ENCODE data around the gene FLYWCH1. TPM values are rescaled to one million over a fixed set of nuclear protein-coding genes. Genes with fewer than 3 reads are reported as not detected.

The FLYWCH1 gene
- total and polyA plus RNA-seq, 4 donors: 3.9 to 12.2 (median 7.8) TPM

- 91% methylated on average over 13 of the region's 13 CpGs for WGBS
- H3K36me3 ChIP-seq (ENCODE audit: control insufficient read depth in 4 of 4, insufficient read depth in 3 of 4, low read depth in 1 of 4, low read length in 3 of 4): no peaks in the 10 kb centered on the region
- H3K27me3 ChIP-seq (ENCODE audit: control insufficient read depth in 4 of 4, insufficient read depth in 4 of 4, low read length in 3 of 4): no peaks in the 10 kb centered on the region
- no peaks in the 10 kb centered on the region for H3K9me3 ChIP-seq (ENCODE audit: control insufficient read depth in 4 of 4, low read length in 3 of 4)
- TF ChIP-seq RXRA (IDR thresholded peaks at IDR 0.05): no peak
- no peak for TF ChIP-seq REST (IDR thresholded peaks at IDR 0.05)
- TF ChIP-seq YY1 (IDR thresholded peaks at IDR 0.05): no peak
- TF ChIP-seq MAX (IDR thresholded peaks at IDR 0.05): no peak
- TF ChIP-seq RAD21 (IDR thresholded peaks at IDR 0.05): no peak
- no peak for TF ChIP-seq CTCF (IDR thresholded peaks at IDR 0.05; ENCODE audit: low read depth, low read length, missing input control)
- TF ChIP-seq HNF4G (IDR thresholded peaks at IDR 0.05): no peak
- DNase-seq (ENCODE audit: low spot score): no peak
- no peaks in the 10 kb centered on the region for H3K4me1 ChIP-seq (ENCODE audit: control insufficient read depth in 4 of 4, insufficient read depth in 4 of 4, low read length in 3 of 4)
- no peak overlapping the region for H3K4me3 ChIP-seq (ENCODE audit: low read depth in 1 of 3, low read length in 3 of 3)
- no peak overlapping the region for H3K9ac ChIP-seq (ENCODE audit: low read depth in 1 of 2, low read length in 2 of 2)
- H3K27ac ChIP-seq (ENCODE audit: low read depth in 1 of 2, low read length in 2 of 2): no peak overlapping the region
These were observed 84.6 kb downstream of the FLYWCH1 start for GRCh38 chr16:2996298-2996697.

GRCh38 chr16:2999929-3000328 lies 88.2 kb downstream of the FLYWCH1 start:
- Histone ChIP-seq H3K27ac (ENCODE audit: low read depth in 1 of 2, low read length in 2 of 2) (no peak overlapping the region), H3K36me3 (ENCODE audit: control insufficient read depth in 4 of 4, insufficient read depth in 3 of 4, low read depth in 1 of 4, low read length in 3 of 4) (no peaks in the 10 kb centered on the region), H3K4me1 (ENCODE audit: control insufficient read depth in 4 of 4, insufficient read depth in 4 of 4, low read length in 3 of 4) (peaks cover 0 to 2% (median 0%) of the 10 kb centered on the region in 4 donors), H3K27me3 (ENCODE audit: control insufficient read depth in 4 of 4, insufficient read depth in 4 of 4, low read length in 3 of 4) (no peaks in the 10 kb centered on the region), H3K4me3 (ENCODE audit: low read depth in 1 of 3, low read length in 3 of 3) (no peak overlapping the region), H3K9me3 (ENCODE audit: control insufficient read depth in 4 of 4, low read length in 3 of 4) (no peaks in the 10 kb centered on the region), H3K9ac (ENCODE audit: low read depth in 1 of 2, low read length in 2 of 2) (no peak overlapping the region)
- no peak for DNase-seq (ENCODE audit: low spot score)
- WGBS: 88% methylated on average over 6 of the region's 6 CpGs
- TF ChIP-seq REST (IDR thresholded peaks at IDR 0.05): no peak
- TF ChIP-seq JUND (IDR thresholded peaks at IDR 0.05): no peak
- no peak for TF ChIP-seq HNF4G (IDR thresholded peaks at IDR 0.05)
- TF ChIP-seq FOXA2 (IDR thresholded peaks at IDR 0.05): no peak
- TF ChIP-seq HNF4A (conservative IDR thresholded peaks at IDR 0.05): no peak
- TF ChIP-seq FOXA1 (IDR thresholded peaks at IDR 0.05): no peak
- TF ChIP-seq EGR1 (IDR thresholded peaks at IDR 0.05; ENCODE audit: low read depth in 2 of 2): no peak
- no peak for TF ChIP-seq TAF1 (conservative IDR thresholded peaks at IDR 0.05)
- TF ChIP-seq GABPA (IDR thresholded peaks at IDR 0.05 in 1 of 2, conservative IDR thresholded peaks at IDR 0.05 in 1 of 2): no peak
- TF ChIP-seq NR2F2 (IDR thresholded peaks at IDR 0.05): no peak

Data from liver (tissue), 9 donors.